Caco-2 (cell line): ENCODE results near the gene NCEH1. TPM values are rescaled to one million over a fixed set of nuclear protein-coding genes. Genes with fewer than 3 reads are reported as not detected.

Source experiments
- BruUV-seq: library from RNA; stranded (reverse); fragments of 400-500 nt; replicated peaks from 2 replicates; lab custom pipeline; 2021; lab: Mats Ljungman, UMichigan
- CTCF ChIA-PET: fragments of 300-600 bp; sonication (Branson Sonifier 250); formaldehyde crosslinking; loops from one replicate; lab custom pipeline; 2022; ENCODE audit warnings: antibody characterized with exemption; lab: Charles Lee
- POLR2A ChIA-PET: fragments of 300-600 bp; sonication (Branson Sonifier 250); formaldehyde crosslinking; loops from one replicate; lab custom pipeline; 2022; ENCODE audit warnings: antibody characterized with exemption; lab: Charles Lee
- DNase-seq, 2 experiments: peaks; one replicate each; pipeline versions ENCODE4 v3.0.0 to v3.0.0-alpha.2; 2020 to 2022
- H3K27me3 ChIP-seq: replicated peaks from 2 replicates; pipeline ENCODE4 v1.6.0; 2011; ENCODE audit warnings: low read length; ENCODE audit not compliant: control insufficient read depth, insufficient read depth
- H3K36me3 ChIP-seq: 2 replicates; pipeline ENCODE4 v1.5.1; 2011; ENCODE audit warnings: low read length; ENCODE audit not compliant: control insufficient read depth, insufficient read depth
- H3K4me1 ChIP-seq: fragments of 250-450 bp; sonication (Bioruptor Pico); 2 replicates; pipeline ENCODE4 v1.5.1; 2020; ENCODE audit warnings: mild to moderate bottlenecking
- H3K4me3 ChIP-seq: 2 replicates; pipeline ENCODE4 v1.5.1; 2011; ENCODE audit warnings: low read depth, mild to moderate bottlenecking, control low read depth, low read length
- H3K9me3 ChIP-seq: fragments of 250-450 bp; sonication (Bioruptor Pico); 2 replicates; pipeline ENCODE4 v1.5.1; 2020; ENCODE audit warnings: mild to moderate bottlenecking, moderate library complexity
- H3K27ac Mint-ChIP-seq: one replicate; pipeline ENCODE4 v1.8.0; 2022; ENCODE audit warnings: mixed read lengths; ENCODE audit not compliant: unreplicated experiment
- H3K27me3 Mint-ChIP-seq: one replicate; pipeline ENCODE4 v1.8.0; 2022; ENCODE audit warnings: mixed read lengths; ENCODE audit not compliant: insufficient read depth, unreplicated experiment
- H3K36me3 Mint-ChIP-seq: one replicate; pipeline ENCODE4 v1.8.0; 2022; ENCODE audit warnings: mild to moderate bottlenecking, mixed read lengths; ENCODE audit not compliant: insufficient read depth, unreplicated experiment
- H3K4me1 Mint-ChIP-seq: one replicate; pipeline ENCODE4 v1.8.0; 2022; ENCODE audit warnings: low read depth, mixed read lengths; ENCODE audit not compliant: unreplicated experiment
- H3K4me3 Mint-ChIP-seq: one replicate; pipeline ENCODE4 v1.8.0; 2022; ENCODE audit warnings: mild to moderate bottlenecking, moderate library complexity, mixed read lengths; ENCODE audit not compliant: unreplicated experiment
- H3K9me3 Mint-ChIP-seq: one replicate; pipeline ENCODE4 v1.8.0; 2022; ENCODE audit warnings: mixed read lengths; ENCODE audit not compliant: unreplicated experiment
- CTCF ChIP-seq, 2 experiments: fragments of 200-600 bp in 1 of 2; IDR thresholded peaks; 1 replicate in 1 of 2; 2 replicates in 1 of 2; pipeline versions ENCODE4 v1.5.1 to v1.8.0; 2011 to 2022; ENCODE audit warnings: antibody characterized with exemption in 1 of 2, control low read depth in 1 of 2, inconsistent platforms in 1 of 2, low read depth in 1 of 2, low read length in 1 of 2, mild to moderate bottlenecking in 1 of 2, moderate library complexity in 1 of 2; ENCODE audit not compliant: insufficient read depth in 1 of 2, severe bottlenecking in 1 of 2, unreplicated experiment in 1 of 2
- intact Hi-C: fragments of 100-400 bp; cut with micrococcal nuclease; formaldehyde crosslinking; loops from one replicate; pipeline ENCODE4 v1.10.0; 2022; ENCODE audit not compliant: unreplicated experiment
- total RNA-seq: library from RNA; stranded (reverse); gene quantifications from 2 replicates; pipeline ENCODE4 v1.2.3, GENCODE V29; 2022

The NCEH1 gene
- total RNA-seq, 1 experiment from 2014 or later: 10.1 TPM

GRCh38 chr3:172622916-172623700 lies 87.8 kb downstream of the NCEH1 start:
- intact Hi-C loops: loop anchor here (1.0 to 2.0 kb wide), 4 partner anchors 22 to 133 kb away; no protein-coding TSS in a partner anchor
- no peak overlapping the region for H3K27ac Mint-ChIP-seq
- no peak overlapping the region for H3K4me3 Mint-ChIP-seq
- no TSS peak for BruUV-seq
- DNase-seq: peak in 1 of 2 experiments; percentile 37
- peak; percentile 52 to 54 for TF ChIP-seq CTCF (IDR thresholded peaks at IDR 0.05; ENCODE audit: insufficient read depth in 1 of 2, low read depth in 1 of 2, low read length in 1 of 2, severe bottlenecking in 1 of 2, unreplicated experiment in 1 of 2)
- Histone ChIP-seq H3K4me1 (no peaks in the 10 kb centered on the region), H3K9me3 (no peaks in the 10 kb centered on the region), H3K27me3 (no peaks in the 10 kb centered on the region), H3K36me3 (no peaks in the 10 kb centered on the region), H3K4me3 (no peak overlapping the region)
- no peaks in the 10 kb centered on the region for H3K9me3 Mint-ChIP-seq
- H3K4me1 Mint-ChIP-seq: no peaks in the 10 kb centered on the region
- H3K27me3 Mint-ChIP-seq: no peaks in the 10 kb centered on the region
- ChIA-PET POLR2A (no interaction called here), CTCF (interaction anchor here (1.2 kb wide), 1 partner anchor 44 kb away, joined by 5 read pairs; no protein-coding TSS in a partner anchor)
- H3K36me3 Mint-ChIP-seq: no peaks in the 10 kb centered on the region

GRCh38 chr3:172622156-172622555 lies 88.7 kb downstream of the NCEH1 start:
- H3K36me3 Mint-ChIP-seq: no peaks in the 10 kb centered on the region
- Histone ChIP-seq H3K36me3 (no peaks in the 10 kb centered on the region), H3K9me3 (no peaks in the 10 kb centered on the region), H3K27me3 (no peaks in the 10 kb centered on the region), H3K4me1 (no peaks in the 10 kb centered on the region), H3K4me3 (no peak overlapping the region)
- no peaks in the 10 kb centered on the region for H3K27me3 Mint-ChIP-seq
- TF ChIP-seq CTCF (IDR thresholded peaks at IDR 0.05; ENCODE audit: insufficient read depth in 1 of 2, low read depth in 1 of 2, low read length in 1 of 2, severe bottlenecking in 1 of 2, unreplicated experiment in 1 of 2): no peak
- H3K27ac Mint-ChIP-seq: no peak overlapping the region
- H3K4me1 Mint-ChIP-seq: no peaks in the 10 kb centered on the region
- no peak for DNase-seq
- ChIA-PET CTCF (interaction anchor here (0.6 kb wide), 1 partner anchor 288 kb away, joined by 11 read pairs; no protein-coding TSS in a partner anchor), POLR2A (no interaction called here)
- BruUV-seq: no TSS peak
- no peaks in the 10 kb centered on the region for H3K9me3 Mint-ChIP-seq
- H3K4me3 Mint-ChIP-seq: no peak overlapping the region
- intact Hi-C loops: loop anchor here (2.0 kb wide), 2 partner anchors 31 to 45 kb away; no protein-coding TSS in a partner anchor

- Mint-ChIP-seq H3K4me3 (no peak overlapping the region), H3K27ac (no peak overlapping the region), H3K36me3 (no peaks in the 10 kb centered on the region), H3K27me3 (no peaks in the 10 kb centered on the region), H3K4me1 (no peaks in the 10 kb centered on the region), H3K9me3 (no peaks in the 10 kb centered on the region)
- ChIA-PET CTCF (no interaction called here), POLR2A (no interaction called here)
- TF ChIP-seq CTCF (IDR thresholded peaks at IDR 0.05; ENCODE audit: insufficient read depth in 1 of 2, low read depth in 1 of 2, low read length in 1 of 2, severe bottlenecking in 1 of 2, unreplicated experiment in 1 of 2): no peak
- intact Hi-C loops: no loop called here
- Histone ChIP-seq H3K9me3 (no peaks in the 10 kb centered on the region), H3K27me3 (no peaks in the 10 kb centered on the region), H3K36me3 (no peaks in the 10 kb centered on the region), H3K4me1 (no peaks in the 10 kb centered on the region), H3K4me3 (no peak overlapping the region)
- DNase-seq: no peak
- no TSS peak for BruUV-seq
These were observed 92.9 kb downstream of the NCEH1 start for GRCh38 chr3:172617976-172618375.
